ENCODE data around the gene ARMC6.
"Not testable (repeated sequence)": the region's sequence is repeated elsewhere in the genome, so short reads cannot be mapped to it uniquely, and the experiment has no call there.

Gene ARMC6

DNA sequence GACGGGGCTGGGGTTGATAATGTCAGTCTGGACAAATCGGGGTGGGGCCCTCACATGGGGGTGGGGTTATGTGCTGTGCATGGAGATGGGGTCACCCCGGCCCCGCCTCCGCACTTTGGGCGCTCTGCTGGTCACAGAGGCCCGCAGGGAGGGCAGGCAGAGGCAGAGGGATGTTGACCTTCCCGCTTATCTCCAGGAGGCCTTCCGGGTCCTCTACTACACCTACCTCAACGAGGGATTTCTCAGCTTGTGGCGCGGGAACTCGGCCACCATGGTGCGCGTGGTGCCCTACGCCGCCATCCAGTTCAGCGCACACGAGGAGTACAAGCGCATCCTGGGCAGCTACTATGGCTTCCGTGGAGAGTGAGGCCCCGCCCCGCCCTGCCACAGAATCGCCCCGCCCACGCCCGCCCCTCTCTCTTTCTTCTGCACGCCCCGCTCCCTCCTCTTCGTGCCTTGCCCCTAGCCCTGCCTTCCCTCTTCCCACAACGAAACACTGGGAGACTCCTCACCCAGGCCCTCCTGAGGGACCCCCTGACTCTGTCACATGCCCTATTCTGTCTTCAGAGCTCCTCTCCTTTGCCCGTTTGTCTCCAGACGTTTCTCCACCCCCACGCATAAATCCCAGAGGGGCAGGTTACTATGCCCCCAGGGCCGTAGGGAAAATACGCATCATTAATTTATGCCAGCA is 72.1 kb downstream of the ARMC6 start:
- TF ChIP-seq, protein P1, sequence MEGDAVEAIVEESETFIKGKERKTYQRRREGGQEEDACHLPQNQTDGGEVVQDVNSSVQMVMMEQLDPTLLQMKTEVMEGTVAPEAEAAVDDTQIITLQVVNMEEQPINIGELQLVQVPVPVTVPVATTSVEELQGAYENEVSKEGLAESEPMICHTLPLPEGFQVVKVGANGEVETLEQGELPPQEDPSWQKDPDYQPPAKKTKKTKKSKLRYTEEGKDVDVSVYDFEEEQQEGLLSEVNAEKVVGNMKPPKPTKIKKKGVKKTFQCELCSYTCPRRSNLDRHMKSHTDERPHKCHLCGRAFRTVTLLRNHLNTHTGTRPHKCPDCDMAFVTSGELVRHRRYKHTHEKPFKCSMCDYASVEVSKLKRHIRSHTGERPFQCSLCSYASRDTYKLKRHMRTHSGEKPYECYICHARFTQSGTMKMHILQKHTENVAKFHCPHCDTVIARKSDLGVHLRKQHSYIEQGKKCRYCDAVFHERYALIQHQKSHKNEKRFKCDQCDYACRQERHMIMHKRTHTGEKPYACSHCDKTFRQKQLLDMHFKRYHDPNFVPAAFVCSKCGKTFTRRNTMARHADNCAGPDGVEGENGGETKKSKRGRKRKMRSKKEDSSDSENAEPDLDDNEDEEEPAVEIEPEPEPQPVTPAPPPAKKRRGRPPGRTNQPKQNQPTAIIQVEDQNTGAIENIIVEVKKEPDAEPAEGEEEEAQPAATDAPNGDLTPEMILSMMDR (conservative IDR thresholded peaks at IDR 0.05) = no peak
- no peak for TF ChIP-seq ZFX (IDR thresholded peaks at IDR 0.05)
- no peak overlapping the region for H3K27ac ChIP-seq

DNA sequence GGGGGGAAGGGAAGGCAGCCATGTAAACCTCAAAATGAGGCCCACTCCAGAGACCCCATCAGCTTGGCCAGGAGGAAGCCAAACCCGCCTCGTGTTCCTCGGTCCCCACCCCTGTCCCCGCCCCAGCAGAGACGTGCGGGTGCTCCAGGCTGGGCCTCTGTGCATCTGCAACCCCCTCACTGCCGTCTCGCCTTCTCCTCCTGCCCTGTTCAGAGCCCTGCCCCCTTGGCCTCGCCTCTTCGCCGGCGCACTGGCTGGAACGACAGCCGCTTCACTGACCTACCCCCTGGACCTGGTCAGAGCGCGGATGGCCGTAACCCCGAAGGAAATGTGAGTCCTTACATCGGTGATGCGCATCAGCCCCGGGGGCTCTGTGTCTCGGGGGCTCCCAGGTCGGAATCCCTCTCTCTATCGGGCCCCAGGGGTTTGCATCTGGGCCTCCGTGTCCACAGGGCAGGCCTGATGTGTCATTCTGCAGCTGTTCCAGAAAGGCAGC is 72.7 kb downstream of the ARMC6 start:
- TF ChIP-seq, protein P1 (conservative IDR thresholded peaks at IDR 0.05) = no peak
- TF ChIP-seq ZFX (IDR thresholded peaks at IDR 0.05) = no peak
- H3K27ac ChIP-seq = no peak overlapping the region

DNA sequence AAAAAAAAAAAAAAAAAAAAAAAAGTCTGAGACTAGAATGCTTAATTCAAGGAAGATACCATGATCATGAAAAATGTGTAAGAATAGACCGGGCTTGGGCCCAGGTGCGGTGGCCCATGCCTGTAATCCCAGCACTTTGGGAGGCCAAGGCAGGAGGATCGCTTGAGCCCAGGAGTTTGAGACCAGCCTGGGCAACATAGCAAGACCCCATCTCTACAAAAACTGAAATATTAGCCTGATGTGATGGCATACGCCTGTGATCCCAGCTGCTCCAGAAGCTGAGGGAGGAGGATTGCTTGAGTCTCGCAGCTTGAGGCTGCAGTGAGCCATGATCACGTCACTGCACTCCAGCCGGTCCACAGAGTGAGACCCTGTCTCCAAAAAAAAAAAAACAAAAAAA is 73.5 kb downstream of the ARMC6 start:
- H3K27ac ChIP-seq = not testable (repeated sequence)

DNA sequence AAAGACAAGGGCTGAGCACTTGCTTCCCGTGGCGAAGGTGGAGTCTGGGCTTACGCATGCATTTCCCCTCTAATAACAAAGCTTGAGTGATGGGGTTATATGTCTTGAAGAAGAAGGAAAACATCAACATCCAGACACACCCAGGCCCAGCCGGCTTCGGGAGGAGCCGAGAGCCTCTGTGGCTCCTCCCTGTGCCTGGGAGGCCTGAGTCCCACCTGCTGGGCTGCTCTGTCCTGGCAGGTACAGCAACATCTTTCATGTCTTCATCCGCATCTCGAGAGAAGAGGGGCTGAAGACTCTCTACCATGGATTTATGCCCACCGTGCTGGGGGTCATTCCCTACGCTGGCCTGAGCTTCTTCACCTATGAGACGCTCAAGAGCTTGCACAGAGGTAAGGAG is 74.3 kb downstream of the ARMC6 start:
- no peak overlapping the region for H3K27ac ChIP-seq
- TF ChIP-seq, protein P1 (conservative IDR thresholded peaks at IDR 0.05) = no peak
- TF ChIP-seq ZFX (IDR thresholded peaks at IDR 0.05) = no peak

All from C4-2B (cell line).